Karpas-422 (cell line): ENCODE results near the gene SSBP4. TPM values are rescaled to one million over a fixed set of nuclear protein-coding genes. Genes with fewer than 3 reads are reported as not detected.

Source experiments
- DNase-seq: peaks from one replicate; pipeline ENCODE4 v3.0.0-alpha.2; 2015
- H2AFZ ChIP-seq: fragments of 200-600 bp; sonication (generic); 2 replicates; pipeline ENCODE4 v1.6.1; 2014; ENCODE audit warnings: antibody characterized with exemption, low read length, mixed read lengths
- H3K27ac ChIP-seq: fragments of 200-600 bp; sonication (generic); 2 replicates; pipeline ENCODE4 v1.5.1; 2014; ENCODE audit warnings: mild to moderate bottlenecking, low read length, moderate library complexity
- H3K27me3 ChIP-seq: fragments of 200-600 bp; sonication (generic); 2 replicates; pipeline ENCODE4 v1.6.1; 2014; ENCODE audit warnings: low read length, mixed read lengths
- H3K36me3 ChIP-seq: fragments of 200-600 bp; sonication (generic); 2 replicates; pipeline ENCODE4 v1.6.1; 2014; ENCODE audit warnings: low read length, mixed read lengths; ENCODE audit not compliant: insufficient read depth
- H3K4me1 ChIP-seq: fragments of 200-600 bp; sonication (generic); 2 replicates; pipeline ENCODE4 v1.6.1; 2014; ENCODE audit warnings: mild to moderate bottlenecking, low read length, mixed read lengths
- H3K4me2 ChIP-seq: fragments of 200-600 bp; sonication (generic); 2 replicates; pipeline ENCODE4 v1.6.1; 2014; ENCODE audit warnings: low read length, low read depth, mild to moderate bottlenecking; ENCODE audit not compliant: poor library complexity, severe bottlenecking
- H3K4me3 ChIP-seq: fragments of 200-600 bp; sonication (generic); 2 replicates; pipeline ENCODE4 v1.5.1; 2014; ENCODE audit warnings: mild to moderate bottlenecking, antibody characterized with exemption, low read length, mixed read lengths
- H3K79me2 ChIP-seq: fragments of 200-600 bp; sonication (generic); 2 replicates; pipeline ENCODE4 v1.6.1; 2014; ENCODE audit warnings: mild to moderate bottlenecking, low read length, mixed read lengths
- H3K9ac ChIP-seq: fragments of 200-600 bp; sonication (generic); 2 replicates; pipeline ENCODE4 v1.6.0; 2014; ENCODE audit warnings: low read length
- H3K9me2 ChIP-seq: fragments of 200-600 bp; sonication (generic), shearing (Covaris generic); replicated peaks from 2 replicates; pipeline ENCODE4 v1.6.0; 2014; ENCODE audit warnings: mild to moderate bottlenecking, low read length, moderate library complexity; ENCODE audit not compliant: insufficient read depth
- H3K9me3 ChIP-seq: fragments of 300-700, 200-600 bp; sonication (generic); 2 replicates; pipeline ENCODE4 v1.6.1; 2014; ENCODE audit warnings: low read length, mixed read lengths
- H4K20me1 ChIP-seq: fragments of 200-600 bp; sonication (generic); 2 replicates; pipeline ENCODE4 v1.6.1; 2014; ENCODE audit warnings: mild to moderate bottlenecking, antibody characterized with exemption, low read length, low read depth; ENCODE audit not compliant: insufficient read depth
- total RNA-seq: library from RNA; depleted of rRNA; stranded (reverse); fragments of >200 nt; shearing (Covaris generic); gene quantifications from 2 replicates; pipeline ENCODE4 v1.2.3, GENCODE V29; 2014; ENCODE audit warnings: low replicate concordance

The SSBP4 gene
- total RNA-seq, 1 experiment from 2014 or later: 22.5 TPM

- no peak overlapping the region for H3K27ac ChIP-seq
- no peaks in the 10 kb centered on the region for H3K79me2 ChIP-seq
- no peak overlapping the region for H3K9ac ChIP-seq
- H3K9me2 ChIP-seq: no peaks in the 10 kb centered on the region
- H3K4me1 ChIP-seq: peaks cover 38% of the 10 kb centered on the region
- no peak for DNase-seq
- no peak overlapping the region for H2AFZ ChIP-seq
- H3K4me2 ChIP-seq: no peak overlapping the region
- H3K4me3 ChIP-seq: no peak overlapping the region
- H3K36me3 ChIP-seq: no peaks in the 10 kb centered on the region
- H4K20me1 ChIP-seq: peaks cover 44% of the 10 kb centered on the region
- H3K27me3 ChIP-seq: no peaks in the 10 kb centered on the region; the same call in 1 of the 2 replicates
- no peaks in the 10 kb centered on the region for H3K9me3 ChIP-seq
Measured at GRCh38 chr19:18421371-18421959, 2.3 kb downstream of the SSBP4 start.

- Histone ChIP-seq H3K27me3 (no peaks in the 10 kb centered on the region; the same call in 1 of the 2 replicates), H3K9ac (no peak overlapping the region), H3K9me3 (no peaks in the 10 kb centered on the region), H3K79me2 (no peaks in the 10 kb centered on the region), H3K36me3 (no peaks in the 10 kb centered on the region), H3K4me1 (peaks cover 26% of the 10 kb centered on the region), H4K20me1 (peaks cover 56% of the 10 kb centered on the region), H3K27ac (no peak overlapping the region), H3K4me3 (no peak overlapping the region), H3K9me2 (no peaks in the 10 kb centered on the region), H2AFZ (no peak overlapping the region), H3K4me2 (no peak overlapping the region)
- DNase-seq: no peak
Measured at GRCh38 chr19:18422530-18423191, 3.5 kb downstream of the SSBP4 start.

GRCh38 chr19:18423258-18424020 lies 4.2 kb downstream of the SSBP4 start:
- no peaks in the 10 kb centered on the region for H3K9me3 ChIP-seq
- H3K4me2 ChIP-seq: no peak overlapping the region
- peaks cover 26% of the 10 kb centered on the region for H3K4me1 ChIP-seq
- H3K27ac ChIP-seq: no peak overlapping the region
- no peak overlapping the region for H2AFZ ChIP-seq
- H3K27me3 ChIP-seq: no peaks in the 10 kb centered on the region; the same call in 1 of the 2 replicates
- H3K36me3 ChIP-seq: no peaks in the 10 kb centered on the region
- DNase-seq: no peak
- H4K20me1 ChIP-seq: peaks cover 56% of the 10 kb centered on the region
- no peaks in the 10 kb centered on the region for H3K79me2 ChIP-seq
- no peak overlapping the region for H3K4me3 ChIP-seq
- no peak overlapping the region for H3K9ac ChIP-seq
- no peaks in the 10 kb centered on the region for H3K9me2 ChIP-seq

GRCh38 chr19:18424122-18424889 lies 5.1 kb downstream of the SSBP4 start:
- Histone ChIP-seq H3K9ac (no peak overlapping the region), H3K4me3 (no peak overlapping the region), H3K27me3 (no peaks in the 10 kb centered on the region), H3K36me3 (no peaks in the 10 kb centered on the region), H4K20me1 (peaks cover 56% of the 10 kb centered on the region), H3K9me3 (no peaks in the 10 kb centered on the region), H2AFZ (no peak overlapping the region), H3K27ac (no peak overlapping the region), H3K4me2 (no peak overlapping the region), H3K4me1 (peaks cover 28% of the 10 kb centered on the region), H3K9me2 (no peaks in the 10 kb centered on the region), H3K79me2 (no peaks in the 10 kb centered on the region)
- no peak for DNase-seq

GRCh38 chr19:18424890-18425514 lies 5.8 kb downstream of the SSBP4 start:
- no peaks in the 10 kb centered on the region for H3K36me3 ChIP-seq
- no peak overlapping the region for H3K4me3 ChIP-seq
- H3K9ac ChIP-seq: no peak overlapping the region
- H3K27ac ChIP-seq: no peak overlapping the region
- no peaks in the 10 kb centered on the region for H3K79me2 ChIP-seq
- no peak overlapping the region for H3K4me2 ChIP-seq
- H3K4me1 ChIP-seq: peaks cover 32% of the 10 kb centered on the region
- H2AFZ ChIP-seq: no peak overlapping the region
- peaks cover 59% of the 10 kb centered on the region for H4K20me1 ChIP-seq
- no peaks in the 10 kb centered on the region for H3K9me3 ChIP-seq
- no peaks in the 10 kb centered on the region for H3K27me3 ChIP-seq
- no peaks in the 10 kb centered on the region for H3K9me2 ChIP-seq
- no peak for DNase-seq

- Histone ChIP-seq H3K9ac (no peak overlapping the region), H3K4me1 (peaks cover 34% of the 10 kb centered on the region), H4K20me1 (peaks cover 57% of the 10 kb centered on the region), H3K36me3 (no peaks in the 10 kb centered on the region), H3K9me2 (no peaks in the 10 kb centered on the region), H3K4me3 (no peak overlapping the region), H3K27me3 (no peaks in the 10 kb centered on the region), H2AFZ (no peak overlapping the region), H3K27ac (no peak overlapping the region), H3K4me2 (no peak overlapping the region), H3K9me3 (no peaks in the 10 kb centered on the region), H3K79me2 (no peaks in the 10 kb centered on the region)
- no peak for DNase-seq
Measured at GRCh38 chr19:18425515-18426415, 6.6 kb downstream of the SSBP4 start.

- Histone ChIP-seq H3K9me3 (no peaks in the 10 kb centered on the region), H4K20me1 (peaks cover 52% of the 10 kb centered on the region), H3K27me3 (no peaks in the 10 kb centered on the region), H3K27ac (no peak overlapping the region), H3K36me3 (no peaks in the 10 kb centered on the region), H3K79me2 (no peaks in the 10 kb centered on the region), H3K4me1 (peaks cover 35% of the 10 kb centered on the region), H3K9me2 (no peaks in the 10 kb centered on the region), H3K9ac (no peak overlapping the region), H2AFZ (no peak overlapping the region), H3K4me3 (no peak overlapping the region), H3K4me2 (no peak overlapping the region)
- no peak for DNase-seq
Measured at GRCh38 chr19:18426416-18426767, 7.2 kb downstream of the SSBP4 start.
